B cell (primary cell): ENCODE measurements around the gene RBM20. TPM values are rescaled to one million over a fixed set of nuclear protein-coding genes. Genes with fewer than 3 reads are reported as not detected.

ENCODE experiments used
- ATAC-seq: fragments of 200-7000 bp; cut with Tn5 transposase; one replicate; pipeline ENCODE4 v1.10.0; 2021; ENCODE audit warnings: low read depth, mild to moderate bottlenecking, moderate number of reproducible peaks, moderate library complexity
- CTCF ChIA-PET: fragments of 350-600 bp; sonication (Branson Sonifier 250); formaldehyde crosslinking; loops from one replicate; lab custom pipeline; 2021; ENCODE audit warnings: antibody characterized with exemption, inconsistent platforms; lab: Charles Lee
- POLR2A ChIA-PET: fragments of 350-600 bp; sonication (Branson Sonifier 250); formaldehyde crosslinking; loops from one replicate; lab custom pipeline; 2021; ENCODE audit warnings: antibody characterized with exemption; lab: Charles Lee
- DNase-seq: peaks from one replicate; pipeline ENCODE4 v3.0.0; 2013
- H2AFZ ChIP-seq: 2 replicates; pipeline ENCODE4 v1.6.1; 2012; ENCODE audit warnings: mild to moderate bottlenecking, low read depth, low read length; ENCODE audit not compliant: insufficient read depth, poor library complexity, severe bottlenecking
- H3K27ac ChIP-seq, 2 donors: 1 replicate in 1 of 2; 2 replicates in 1 of 2; pipeline ENCODE4 v1.5.1; 2012 to 2013; ENCODE audit warnings: low read length in 2 of 2, mild to moderate bottlenecking in 2 of 2, moderate library complexity in 1 of 2
- H3K27me3 ChIP-seq, 4 experiments: fragments of 200-600 bp in 1 of 4; sonication (generic) in 1 of 4; replicated peaks in 1 of 4; 1 replicate in 2 of 4; 2 replicates in 2 of 4; pipeline versions ENCODE4 v1.6.1 to v1.7.0; 2013 to 2016; ENCODE audit warnings: low read length in 3 of 4, mild to moderate bottlenecking in 2 of 4, mixed read lengths in 1 of 4, moderate library complexity in 1 of 4; ENCODE audit not compliant: insufficient read depth in 4 of 4, control insufficient read depth in 3 of 4; ENCODE audit errors: control extremely low read depth in 1 of 4
- H3K36me3 ChIP-seq, 2 experiments: replicated peaks in 1 of 2; 1 replicate in 1 of 2; 2 replicates in 1 of 2; pipeline versions ENCODE4 v1.6.1 to v1.7.1; 2013; ENCODE audit warnings: low read length in 1 of 2; ENCODE audit not compliant: insufficient read depth in 2 of 2, control insufficient read depth in 1 of 2; ENCODE audit errors: control extremely low read depth in 1 of 2, extremely low read depth in 1 of 2
- H3K4me1 ChIP-seq, 2 donors: fragments of 200-600 bp in 1 of 2; sonication (generic) in 1 of 2; 1 replicate in 1 of 2; 2 replicates in 1 of 2; pipeline versions ENCODE4 v1.5.1 to v1.6.1; 2013 to 2017; ENCODE audit warnings: low read length in 2 of 2; ENCODE audit not compliant: control insufficient read depth in 2 of 2, insufficient read depth in 2 of 2
- H3K4me2 ChIP-seq: replicated peaks from 2 replicates; pipeline ENCODE3; 2012; ENCODE audit warnings: mild to moderate bottlenecking, low read depth, low read length; ENCODE audit not compliant: poor library complexity, severe bottlenecking
- H3K4me3 ChIP-seq, 5 experiments: fragments of 200-600 bp in 1 of 5; sonication (generic) in 1 of 5; 1 replicate in 3 of 5; 2 replicates in 2 of 5; pipeline versions ENCODE4 v1.5.1 to v1.7.0; 2011 to 2016; ENCODE audit warnings: low read length in 4 of 5, mild to moderate bottlenecking in 4 of 5, low read depth in 2 of 5, control low read depth in 1 of 5, moderate library complexity in 1 of 5; ENCODE audit not compliant: insufficient read depth in 1 of 5; ENCODE audit errors: control extremely low read depth in 1 of 5, extremely low read depth in 1 of 5
- H3K79me2 ChIP-seq: fragments of 200-600 bp; sonication (generic); one replicate; pipeline ENCODE4 v1.6.0; 2016; ENCODE audit warnings: low read length; ENCODE audit not compliant: control insufficient read depth, insufficient read depth
- H3K9ac ChIP-seq: fragments of 200-600 bp; sonication (generic); 2 replicates; pipeline ENCODE4 v1.6.1; 2017; ENCODE audit warnings: mild to moderate bottlenecking, low read length, moderate library complexity
- H3K9me3 ChIP-seq, 3 donors: one replicate each; pipeline versions ENCODE4 v1.6.1 to v1.7.1; 2013; ENCODE audit warnings: low read length in 2 of 3; ENCODE audit not compliant: control insufficient read depth in 2 of 3, insufficient read depth in 1 of 3; ENCODE audit errors: control extremely low read depth in 1 of 3
- H4K20me1 ChIP-seq: 2 replicates; pipeline ENCODE4 v1.6.0; 2012; ENCODE audit warnings: mild to moderate bottlenecking, low read length; ENCODE audit not compliant: insufficient read depth, control insufficient read depth, poor library complexity, severe bottlenecking
- H3K27ac Mint-ChIP-seq: one replicate; pipeline ENCODE4 v1.8.0; 2021; ENCODE audit warnings: mixed read lengths
- H3K27me3 Mint-ChIP-seq: one replicate; pipeline ENCODE4 v1.8.0; 2021; ENCODE audit warnings: mixed read lengths
- H3K4me1 Mint-ChIP-seq: one replicate; pipeline ENCODE4 v1.8.0; 2021; ENCODE audit warnings: mixed read lengths
- H3K4me3 Mint-ChIP-seq: one replicate; pipeline ENCODE4 v1.8.0; 2021; ENCODE audit warnings: mixed read lengths
- H3K9me3 Mint-ChIP-seq: one replicate; pipeline ENCODE4 v1.8.0; 2022; ENCODE audit warnings: mixed read lengths; ENCODE audit not compliant: insufficient read depth
- EZH2 ChIP-seq: IDR thresholded peaks from 2 replicates; pipeline ENCODE4 v1.6.1; 2012; ENCODE audit warnings: borderline replicate concordance, low read depth, mild to moderate bottlenecking, moderate library complexity, low read length; ENCODE audit not compliant: insufficient read depth, poor library complexity, severe bottlenecking
- WGBS: methylation state at CpG from one replicate; pipeline ENCODE4 v1.1.5; 2013; ENCODE audit warnings: missing lambda C conversion rate; ENCODE audit not compliant: insufficient coverage; 5-methylcytosine and 5-hydroxymethylcytosine counted together
- intact Hi-C: fragments of 100-400 bp; cut with micrococcal nuclease; formaldehyde crosslinking; loops from one replicate; pipeline ENCODE4 v1.10.0; 2022
- polyA plus RNA-seq: library from polyadenylated mRNA; depleted of rRNA; stranded (reverse); fragments of >200 nt; gene quantifications from 2 replicates; pipeline ENCODE4 v1.2.3, GENCODE V29; 2012
- total RNA-seq, 2 donors: library from RNA; stranded (reverse); fragments of 120-200 nt in 1 of 2; gene quantifications; 1 replicate in 1 of 2; 2 replicates in 1 of 2; pipeline versions ENCODE4 v1.2.3 to v1.2.4, GENCODE V29; 2013 to 2022
- TF ChIP-seq, protein P1 (sequence below): fragments of 200-600 bp; IDR thresholded peaks from one replicate; pipeline ENCODE4 v1.8.0; 2022; ENCODE audit warnings: antibody characterized with exemption, mild to moderate bottlenecking

RBM20 gene
- total and polyA plus RNA-seq, 2 donors (not counting 1 experiment from before 2014, with no cell fraction given) = not detected

DNA sequence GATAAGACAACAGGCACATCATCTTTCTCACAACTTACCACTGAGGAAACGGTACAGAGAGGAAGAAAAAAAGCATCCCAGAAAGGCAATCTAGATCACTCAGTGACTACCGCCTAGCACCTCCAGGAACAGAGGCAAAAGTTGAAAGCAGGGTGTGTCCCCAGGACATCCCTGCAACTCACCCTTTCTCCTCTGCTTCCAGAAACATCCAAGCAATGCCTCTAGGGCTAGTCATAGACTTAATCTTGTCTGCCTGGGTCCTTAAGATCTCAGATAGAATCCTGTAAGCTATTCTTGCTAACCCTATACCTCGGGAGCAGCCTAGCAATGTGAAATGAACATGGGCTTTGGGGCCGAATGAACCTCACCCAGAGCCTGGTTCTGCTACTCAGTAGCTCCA, 208.8 kb downstream of the RBM20 start:
- H3K27ac ChIP-seq = no peak overlapping the region
- no peak overlapping the region for H3K9ac ChIP-seq
- no peaks in the 10 kb centered on the region for H3K9me3 Mint-ChIP-seq
- no peak overlapping the region for H3K4me3 ChIP-seq
- no peak for TF ChIP-seq EZH2
- TF ChIP-seq, protein P1, sequence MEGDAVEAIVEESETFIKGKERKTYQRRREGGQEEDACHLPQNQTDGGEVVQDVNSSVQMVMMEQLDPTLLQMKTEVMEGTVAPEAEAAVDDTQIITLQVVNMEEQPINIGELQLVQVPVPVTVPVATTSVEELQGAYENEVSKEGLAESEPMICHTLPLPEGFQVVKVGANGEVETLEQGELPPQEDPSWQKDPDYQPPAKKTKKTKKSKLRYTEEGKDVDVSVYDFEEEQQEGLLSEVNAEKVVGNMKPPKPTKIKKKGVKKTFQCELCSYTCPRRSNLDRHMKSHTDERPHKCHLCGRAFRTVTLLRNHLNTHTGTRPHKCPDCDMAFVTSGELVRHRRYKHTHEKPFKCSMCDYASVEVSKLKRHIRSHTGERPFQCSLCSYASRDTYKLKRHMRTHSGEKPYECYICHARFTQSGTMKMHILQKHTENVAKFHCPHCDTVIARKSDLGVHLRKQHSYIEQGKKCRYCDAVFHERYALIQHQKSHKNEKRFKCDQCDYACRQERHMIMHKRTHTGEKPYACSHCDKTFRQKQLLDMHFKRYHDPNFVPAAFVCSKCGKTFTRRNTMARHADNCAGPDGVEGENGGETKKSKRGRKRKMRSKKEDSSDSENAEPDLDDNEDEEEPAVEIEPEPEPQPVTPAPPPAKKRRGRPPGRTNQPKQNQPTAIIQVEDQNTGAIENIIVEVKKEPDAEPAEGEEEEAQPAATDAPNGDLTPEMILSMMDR = no peak
- DNase-seq = no peak
- peaks cover 52% of the 10 kb centered on the region for H3K4me1 Mint-ChIP-seq
- no peak overlapping the region for H3K4me3 Mint-ChIP-seq
- no peaks in the 10 kb centered on the region for H4K20me1 ChIP-seq
- peaks cover 25 to 33% of the 10 kb centered on the region in 2 donors for H3K4me1 ChIP-seq
- ChIA-PET POLR2A (interaction anchor here (1.0 to 1.4 kb wide), 3 partner anchors 10 to 18 kb away, joined by 3 to 4 read pairs (median 4); partner anchors contain the start of gene PDCD4), CTCF (interaction anchor here (1.2 to 1.9 kb wide), 3 partner anchors 11 to 41 kb away, joined by 3 to 7 read pairs (median 5); partner anchors contain the start of gene PDCD4)
- H3K27ac Mint-ChIP-seq = no peak overlapping the region
- no peak overlapping the region for H2AFZ ChIP-seq
- H3K4me2 ChIP-seq = no peak overlapping the region
- peaks cover 5% of the 10 kb centered on the region for H3K79me2 ChIP-seq
- no peaks in the 10 kb centered on the region for H3K36me3 ChIP-seq
- WGBS = 100% methylated on average over 3 of the region's 4 CpGs
- intact Hi-C loops = no loop called here
- ATAC-seq = no peak
- no peaks in the 10 kb centered on the region for H3K9me3 ChIP-seq
- no peaks in the 10 kb centered on the region for H3K27me3 ChIP-seq
- no peaks in the 10 kb centered on the region for H3K27me3 Mint-ChIP-seq

DNA sequence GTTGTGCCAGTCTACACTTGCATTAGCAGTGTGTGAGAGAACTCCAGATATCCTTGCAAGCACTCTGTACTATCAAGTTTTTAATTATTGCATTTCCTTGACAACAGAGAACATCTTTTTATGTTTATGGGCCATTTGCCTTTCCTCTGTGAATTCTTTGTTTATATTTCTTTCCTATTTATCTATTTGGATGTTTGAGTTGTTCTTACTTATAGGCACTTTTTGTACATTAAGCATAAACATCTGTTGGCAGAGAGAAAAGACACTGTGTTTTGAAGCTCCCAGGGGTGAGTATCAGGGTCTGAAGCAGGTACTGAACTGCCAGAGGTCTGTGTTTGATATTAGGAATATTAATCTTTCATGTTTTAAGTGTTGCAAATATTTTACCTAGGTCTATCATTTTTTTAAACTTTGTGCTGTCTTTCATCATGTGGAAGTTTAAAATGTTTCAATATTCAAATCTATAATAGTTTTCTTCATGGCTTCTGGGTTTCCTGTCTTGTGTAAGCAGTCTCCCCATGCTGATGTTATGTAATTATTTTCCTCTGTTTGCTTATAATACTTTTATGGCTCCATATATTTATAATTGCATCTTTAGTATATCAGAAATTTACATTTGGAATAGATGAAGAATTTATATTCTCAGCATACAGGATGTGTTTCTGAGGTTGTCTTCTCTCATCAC, 209.9 kb downstream of the RBM20 start:
- POLR2A ChIA-PET = no interaction called here
- Mint-ChIP-seq H3K27ac (no peak overlapping the region), H3K27me3 (no peaks in the 10 kb centered on the region), H3K4me3 (no peak overlapping the region), H3K9me3 (no peaks in the 10 kb centered on the region), H3K4me1 (peaks cover 51% of the 10 kb centered on the region)
- no peak for DNase-seq
- no peaks in the 10 kb centered on the region for H3K9me3 ChIP-seq
- no peak overlapping the region for H3K27ac ChIP-seq
- intact Hi-C loops = no loop called here
- H3K36me3 ChIP-seq = no peaks in the 10 kb centered on the region
- H2AFZ ChIP-seq = no peak overlapping the region
- H3K4me3 ChIP-seq = no peak overlapping the region
- ATAC-seq = no peak
- H3K9ac ChIP-seq = no peak overlapping the region
- H3K4me1 ChIP-seq = peaks cover 36 to 39% of the 10 kb centered on the region in 2 donors
- no peaks in the 10 kb centered on the region for H3K27me3 ChIP-seq
- H3K79me2 ChIP-seq = peaks cover 11% of the 10 kb centered on the region
- no peaks in the 10 kb centered on the region for H4K20me1 ChIP-seq
- no peak overlapping the region for H3K4me2 ChIP-seq
- TF ChIP-seq, protein P1 = no peak
- no peak for TF ChIP-seq EZH2
- CTCF ChIA-PET = interaction anchor here (0.8 to 1.1 kb wide), 2 partner anchors 8 to 19 kb away, joined by 3 read pairs; no protein-coding TSS in a partner anchor
